ENCODE measurements around the gene TPSD1. TPM values are rescaled to one million over a fixed set of nuclear protein-coding genes. Genes with fewer than 3 reads are reported as not detected.
A peak's percentile ranks its signal among the peaks of the same experiment; 100 is the strongest.

Gene TPSD1
- total and polyA plus RNA-seq, 8 donors, result 0.70 to 7.6 (median 4.5) TPM; not detected in 4

DNA sequence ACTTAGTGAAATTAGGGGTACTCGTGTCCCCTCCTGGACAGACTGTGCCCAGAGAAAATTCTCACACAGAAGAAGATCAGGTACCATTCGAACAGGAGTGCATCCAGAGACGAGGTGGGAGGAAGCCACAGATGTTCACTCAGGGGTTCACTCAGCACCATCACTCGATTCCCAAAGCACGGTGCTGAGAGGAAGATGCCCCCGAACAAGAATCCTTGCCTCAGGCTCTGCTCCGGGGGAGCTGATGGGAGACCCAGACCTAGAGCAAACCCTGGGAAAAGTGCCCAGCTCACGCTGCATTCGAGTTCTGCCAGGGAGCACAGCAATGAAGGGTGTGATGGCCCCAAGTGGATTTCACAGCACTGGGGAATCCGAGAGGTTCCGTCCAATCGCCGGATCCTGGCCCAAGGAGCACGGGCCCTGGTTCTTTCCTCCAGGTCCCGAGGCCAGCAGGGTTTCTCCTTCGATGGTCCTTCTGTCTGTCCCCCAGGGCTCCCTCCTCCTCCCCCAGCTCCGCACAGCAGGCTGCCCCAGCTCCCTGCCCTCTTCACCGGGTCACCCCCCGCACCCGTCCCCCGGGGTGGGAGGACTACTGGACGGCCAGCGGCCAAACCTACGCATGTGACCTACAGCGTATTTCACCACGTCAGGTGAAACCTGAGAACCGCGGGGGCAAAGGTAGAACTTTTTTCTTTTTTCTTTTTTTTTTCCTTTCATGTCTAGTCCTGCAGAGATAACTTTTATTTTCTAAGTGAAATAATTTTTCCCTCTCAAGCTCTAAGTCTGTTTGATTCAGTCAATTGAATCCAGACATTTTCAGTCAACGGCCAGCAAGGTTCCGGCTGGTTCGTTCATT is 43.4 kb downstream of the TPSD1 start:
- H3K9me3 ChIP-seq, result no peaks in the 10 kb centered on the region
- no peak overlapping the region for H3K27ac ChIP-seq
- peaks cover 26 to 39% (median 34%) of the 10 kb centered on the region in 4 donors for H3K4me1 ChIP-seq
- peaks cover 4 to 69% (median 7%) of the 10 kb centered on the region in 3 donors for H3K27me3 ChIP-seq
- H3K4me3 ChIP-seq, result no peak overlapping the region
- no peaks in the 10 kb centered on the region for H3K36me3 ChIP-seq
- 44 to 59% (median 52%) methylated on average over 26 to 31 of the region's 31 CpGs for WGBS, 5 donors
- DNase-seq, result peak; percentile 61 to 86
- intact Hi-C loops (cut with DNase I; ENCODE audit: low total_unique reads), result no loop called here
- no peak for TF ChIP-seq EP300 (IDR thresholded peaks at IDR 0.05)
- TF ChIP-seq, protein P1, sequence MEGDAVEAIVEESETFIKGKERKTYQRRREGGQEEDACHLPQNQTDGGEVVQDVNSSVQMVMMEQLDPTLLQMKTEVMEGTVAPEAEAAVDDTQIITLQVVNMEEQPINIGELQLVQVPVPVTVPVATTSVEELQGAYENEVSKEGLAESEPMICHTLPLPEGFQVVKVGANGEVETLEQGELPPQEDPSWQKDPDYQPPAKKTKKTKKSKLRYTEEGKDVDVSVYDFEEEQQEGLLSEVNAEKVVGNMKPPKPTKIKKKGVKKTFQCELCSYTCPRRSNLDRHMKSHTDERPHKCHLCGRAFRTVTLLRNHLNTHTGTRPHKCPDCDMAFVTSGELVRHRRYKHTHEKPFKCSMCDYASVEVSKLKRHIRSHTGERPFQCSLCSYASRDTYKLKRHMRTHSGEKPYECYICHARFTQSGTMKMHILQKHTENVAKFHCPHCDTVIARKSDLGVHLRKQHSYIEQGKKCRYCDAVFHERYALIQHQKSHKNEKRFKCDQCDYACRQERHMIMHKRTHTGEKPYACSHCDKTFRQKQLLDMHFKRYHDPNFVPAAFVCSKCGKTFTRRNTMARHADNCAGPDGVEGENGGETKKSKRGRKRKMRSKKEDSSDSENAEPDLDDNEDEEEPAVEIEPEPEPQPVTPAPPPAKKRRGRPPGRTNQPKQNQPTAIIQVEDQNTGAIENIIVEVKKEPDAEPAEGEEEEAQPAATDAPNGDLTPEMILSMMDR (IDR thresholded peaks at IDR 0.05), result no peak
- no peak for TF ChIP-seq POLR2A (IDR thresholded peaks at IDR 0.05)

DNA sequence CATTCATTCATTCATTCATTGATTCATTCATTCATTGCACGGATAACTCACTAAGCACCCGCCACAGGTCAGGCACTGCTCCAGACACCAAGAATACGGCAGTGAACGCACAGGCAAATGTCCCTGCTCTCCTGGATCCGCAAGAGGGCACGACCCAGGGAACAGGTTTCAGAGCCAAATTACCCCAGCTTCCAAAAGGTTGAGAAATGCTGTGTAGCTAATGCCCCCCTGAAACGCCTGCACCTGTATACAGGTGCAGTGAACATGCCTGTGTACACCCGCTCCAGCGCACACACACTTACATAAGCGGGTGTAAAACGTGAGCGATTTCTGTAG is 44.0 kb downstream of the TPSD1 start:
- no peak for DNase-seq
- intact Hi-C loops (cut with DNase I; ENCODE audit: low total_unique reads), result no loop called here
- H3K4me3 ChIP-seq, result no peak overlapping the region
- TF ChIP-seq, protein P1 (IDR thresholded peaks at IDR 0.05), result no peak
- TF ChIP-seq EP300 (IDR thresholded peaks at IDR 0.05), result no peak
- no peak for TF ChIP-seq POLR2AphosphoS5 (IDR thresholded peaks at IDR 0.05)
- TF ChIP-seq POLR2A (IDR thresholded peaks at IDR 0.05), result no peak
- 40 to 61% (median 54%) methylated on average over 12 of the region's 12 CpGs for WGBS, 5 donors
- peaks cover 26 to 39% (median 34%) of the 10 kb centered on the region in 4 donors for H3K4me1 ChIP-seq
- no peaks in the 10 kb centered on the region for H3K9me3 ChIP-seq
- no peaks in the 10 kb centered on the region for H3K36me3 ChIP-seq
- H3K27ac ChIP-seq, result no peak overlapping the region
- H3K27me3 ChIP-seq, result peaks cover 4 to 63% (median 7%) of the 10 kb centered on the region in 3 donors

DNA sequence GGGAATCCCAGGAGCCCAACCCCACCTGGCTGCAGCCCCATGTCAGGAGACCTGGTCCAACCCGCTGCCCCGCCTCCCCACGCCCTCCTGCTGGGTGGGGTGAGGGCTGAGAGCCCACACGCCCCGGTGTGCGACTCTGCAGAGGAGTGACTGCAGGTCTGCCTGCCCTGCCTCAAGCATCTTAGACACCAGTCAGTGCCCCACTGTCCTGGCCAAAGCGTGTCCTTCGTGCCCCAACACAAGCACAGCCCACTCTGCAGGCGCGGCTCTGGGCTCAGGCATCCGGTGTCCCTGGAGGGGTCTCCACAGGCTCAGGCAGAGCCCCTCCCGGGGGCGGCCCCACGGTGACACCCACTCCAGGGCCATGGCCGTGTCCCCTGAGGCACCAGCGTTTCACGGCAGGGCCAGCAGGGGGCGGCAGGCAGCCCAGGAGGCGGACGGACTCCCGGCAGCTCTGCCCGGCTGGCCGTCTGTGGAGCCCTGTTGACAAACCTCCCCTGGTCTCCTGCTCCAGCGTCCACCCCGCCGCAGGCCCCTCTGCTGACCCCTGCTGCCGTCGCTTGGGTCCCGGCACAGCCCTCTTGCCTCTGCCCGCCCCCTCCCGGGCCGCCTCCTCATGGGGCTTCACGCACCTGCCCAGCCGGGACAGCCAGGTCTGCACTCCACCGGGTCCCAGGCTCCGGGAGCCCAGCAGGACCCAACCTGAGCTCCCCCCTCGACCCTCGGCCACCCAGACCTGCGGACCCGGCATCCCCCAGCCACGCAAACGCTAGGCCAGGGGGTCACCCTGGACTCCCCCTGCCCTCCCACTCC is 45.0 kb downstream of the TPSD1 start:
- Histone ChIP-seq H3K27ac (no peak overlapping the region), H3K9me3 (no peaks in the 10 kb centered on the region), H3K4me3 (peak overlapping the region in 3 of 4 donors; percentile 21 to 31 (median 24)), H3K27me3 (peaks cover 4 to 57% (median 7%) of the 10 kb centered on the region in 3 donors), H3K36me3 (no peaks in the 10 kb centered on the region), H3K4me1 (peaks cover 26 to 39% (median 34%) of the 10 kb centered on the region in 4 donors)
- no peak for TF ChIP-seq POLR2A (IDR thresholded peaks at IDR 0.05)
- TF ChIP-seq POLR2AphosphoS5 (IDR thresholded peaks at IDR 0.05), result peak in 1 of 3 donors; percentile 8
- TF ChIP-seq, protein P1 (IDR thresholded peaks at IDR 0.05), result peak in 5 of 7 experiments; percentile 48 to 85 (median 69)
- TF ChIP-seq EP300 (IDR thresholded peaks at IDR 0.05), result no peak
- intact Hi-C loops (cut with DNase I; ENCODE audit: low total_unique reads), result no loop called here
- WGBS, 5 donors, result 7 to 18% (median 11%) methylated on average over 17 to 42 of the region's 42 CpGs
- peak; percentile 80 to 89 for DNase-seq

DNA sequence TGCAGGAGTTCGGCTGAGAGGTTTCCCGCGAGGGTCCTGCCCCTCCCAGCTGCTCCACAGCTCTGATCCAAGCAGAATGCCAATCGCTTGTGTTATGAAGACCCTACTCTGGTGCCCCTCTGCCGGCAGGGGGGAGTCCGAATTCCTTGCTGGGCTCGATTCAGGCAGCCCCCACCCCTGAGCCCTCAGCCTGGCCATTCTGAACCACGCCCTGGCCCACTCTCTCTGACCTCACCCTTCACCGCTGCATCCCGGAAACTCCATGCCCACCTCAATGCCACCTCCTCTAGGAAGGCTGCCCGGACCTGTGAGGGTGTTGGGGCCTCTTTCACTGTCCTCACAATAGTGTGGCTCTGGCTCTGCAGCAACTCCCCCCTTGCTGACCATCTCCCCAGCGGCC is 45.7 kb downstream of the TPSD1 start:
- intact Hi-C loops (cut with DNase I; ENCODE audit: low total_unique reads), result no loop called here
- Histone ChIP-seq H3K4me3 (no peak overlapping the region), H3K27me3 (peaks cover 4 to 54% (median 7%) of the 10 kb centered on the region in 3 donors), H3K4me1 (peaks cover 26 to 39% (median 34%) of the 10 kb centered on the region in 4 donors), H3K27ac (no peak overlapping the region), H3K9me3 (no peaks in the 10 kb centered on the region), H3K36me3 (no peaks in the 10 kb centered on the region)
- TF ChIP-seq, protein P1 (IDR thresholded peaks at IDR 0.05), result no peak
- TF ChIP-seq POLR2AphosphoS5 (IDR thresholded peaks at IDR 0.05) (no peak), EP300 (IDR thresholded peaks at IDR 0.05) (no peak), POLR2A (IDR thresholded peaks at IDR 0.05) (no peak)
- 79 to 81% (median 80%) methylated on average over 6 to 12 of the region's 12 CpGs for WGBS, 5 donors
- no peak for DNase-seq

All from stomach (tissue), 9 donors.